Ishikawa (cell line): ENCODE data around the gene TRRAP.

Experiments used
- CEBPB ChIP-seq: IDR thresholded peaks from 2 replicates; pipeline ENCODE4 v1.6.1; 2012
- CREB1 ChIP-seq: IDR thresholded peaks from 2 replicates; pipeline ENCODE4 v1.6.1; 2012; ENCODE audit warnings: low read depth
- EGR1 ChIP-seq: IDR thresholded peaks from 2 replicates; pipeline ENCODE4 v1.6.1; 2012
- EP300 ChIP-seq: IDR thresholded peaks from 2 replicates; pipeline ENCODE4 v1.6.1; 2012; ENCODE audit warnings: borderline replicate concordance
- FOXM1 ChIP-seq: IDR thresholded peaks from 2 replicates; pipeline ENCODE4 v1.6.1; 2012; ENCODE audit warnings: low read depth, borderline replicate concordance
- NFIC ChIP-seq: IDR thresholded peaks from 2 replicates; pipeline ENCODE4 v1.6.1; 2012
- RAD21 ChIP-seq: IDR thresholded peaks from 2 replicates; pipeline ENCODE4 v1.6.1; 2012; ENCODE audit warnings: low read depth
- TAF1 ChIP-seq: IDR thresholded peaks from 2 replicates; pipeline ENCODE4 v1.6.1; 2012; ENCODE audit warnings: low read depth, mild to moderate bottlenecking
- TCF12 ChIP-seq: IDR thresholded peaks from 2 replicates; pipeline ENCODE4 v1.6.1; 2012; ENCODE audit warnings: low read depth
- TEAD4 ChIP-seq: IDR thresholded peaks from 2 replicates; pipeline ENCODE4 v1.6.1; 2012
- YY1 ChIP-seq: IDR thresholded peaks from 2 replicates; pipeline ENCODE4 v1.6.1; 2012; ENCODE audit warnings: low read depth
- ZBTB7A ChIP-seq: IDR thresholded peaks from 2 replicates; pipeline ENCODE4 v1.6.1; 2012; ENCODE audit warnings: low read depth
- TF ChIP-seq, protein P1 (sequence below): IDR thresholded peaks from 2 replicates; pipeline ENCODE4 v1.6.1; 2012; ENCODE audit warnings: low read depth, mild to moderate bottlenecking
- TF ChIP-seq, protein P2 (sequence below): IDR thresholded peaks from 2 replicates; pipeline ENCODE4 v1.6.1; 2012
- TF ChIP-seq, protein P3 (sequence below): IDR thresholded peaks from 2 replicates; pipeline ENCODE4 v1.6.1; 2012

Gene TRRAP

DNA sequence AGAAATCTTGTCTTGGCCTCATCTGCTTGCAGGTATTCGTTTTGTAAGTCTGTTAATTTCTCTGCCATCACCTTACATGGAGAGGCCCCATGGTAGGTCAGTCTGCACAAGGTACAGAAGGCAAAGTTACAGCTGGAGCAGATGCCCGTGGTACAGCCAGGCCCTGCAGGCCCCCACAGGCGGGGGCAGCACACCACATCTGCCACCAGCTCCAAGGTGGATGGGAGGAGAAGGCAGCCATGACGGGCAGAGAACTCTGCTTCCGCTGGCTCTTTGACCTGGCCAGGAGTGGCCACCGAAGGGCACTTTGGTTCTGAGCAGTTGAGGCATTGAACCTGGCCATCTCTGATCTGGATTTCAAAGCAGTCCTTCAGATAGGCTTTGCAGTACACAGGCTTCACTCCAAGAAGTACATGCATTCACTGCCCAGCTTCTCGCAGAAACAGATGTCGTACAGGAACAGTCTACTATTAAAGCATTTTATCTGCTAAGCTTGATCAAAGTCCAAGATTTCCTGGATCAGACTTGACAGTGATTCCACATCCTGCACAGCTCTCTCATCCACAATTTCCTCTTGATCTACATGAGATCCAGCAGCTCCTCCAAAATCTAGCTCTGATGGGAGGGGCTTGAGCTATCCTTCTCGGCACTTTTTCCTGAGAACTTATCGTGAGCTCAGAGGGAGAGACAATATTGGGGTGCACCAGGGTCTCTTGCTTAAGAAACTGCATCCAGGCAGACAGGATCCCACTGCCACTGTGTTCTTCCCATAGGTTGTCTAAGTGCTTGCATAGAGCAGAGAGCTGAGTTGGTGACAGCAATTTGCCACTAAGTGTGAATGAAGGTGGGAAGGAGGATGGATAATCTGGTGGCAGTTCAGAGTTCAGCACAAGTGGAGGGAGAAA lies 120.7 kb downstream of the TRRAP start:
- TF ChIP-seq TAF1: no peak
- TF ChIP-seq CREB1: no peak
- no peak for TF ChIP-seq NFIC
- TF ChIP-seq, protein P1, sequence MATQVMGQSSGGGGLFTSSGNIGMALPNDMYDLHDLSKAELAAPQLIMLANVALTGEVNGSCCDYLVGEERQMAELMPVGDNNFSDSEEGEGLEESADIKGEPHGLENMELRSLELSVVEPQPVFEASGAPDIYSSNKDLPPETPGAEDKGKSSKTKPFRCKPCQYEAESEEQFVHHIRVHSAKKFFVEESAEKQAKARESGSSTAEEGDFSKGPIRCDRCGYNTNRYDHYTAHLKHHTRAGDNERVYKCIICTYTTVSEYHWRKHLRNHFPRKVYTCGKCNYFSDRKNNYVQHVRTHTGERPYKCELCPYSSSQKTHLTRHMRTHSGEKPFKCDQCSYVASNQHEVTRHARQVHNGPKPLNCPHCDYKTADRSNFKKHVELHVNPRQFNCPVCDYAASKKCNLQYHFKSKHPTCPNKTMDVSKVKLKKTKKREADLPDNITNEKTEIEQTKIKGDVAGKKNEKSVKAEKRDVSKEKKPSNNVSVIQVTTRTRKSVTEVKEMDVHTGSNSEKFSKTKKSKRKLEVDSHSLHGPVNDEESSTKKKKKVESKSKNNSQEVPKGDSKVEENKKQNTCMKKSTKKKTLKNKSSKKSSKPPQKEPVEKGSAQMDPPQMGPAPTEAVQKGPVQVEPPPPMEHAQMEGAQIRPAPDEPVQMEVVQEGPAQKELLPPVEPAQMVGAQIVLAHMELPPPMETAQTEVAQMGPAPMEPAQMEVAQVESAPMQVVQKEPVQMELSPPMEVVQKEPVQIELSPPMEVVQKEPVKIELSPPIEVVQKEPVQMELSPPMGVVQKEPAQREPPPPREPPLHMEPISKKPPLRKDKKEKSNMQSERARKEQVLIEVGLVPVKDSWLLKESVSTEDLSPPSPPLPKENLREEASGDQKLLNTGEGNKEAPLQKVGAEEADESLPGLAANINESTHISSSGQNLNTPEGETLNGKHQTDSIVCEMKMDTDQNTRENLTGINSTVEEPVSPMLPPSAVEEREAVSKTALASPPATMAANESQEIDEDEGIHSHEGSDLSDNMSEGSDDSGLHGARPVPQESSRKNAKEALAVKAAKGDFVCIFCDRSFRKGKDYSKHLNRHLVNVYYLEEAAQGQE: no peak
- TF ChIP-seq RAD21: no peak
- TF ChIP-seq EP300: no peak
- TF ChIP-seq ZBTB7A: no peak

DNA sequence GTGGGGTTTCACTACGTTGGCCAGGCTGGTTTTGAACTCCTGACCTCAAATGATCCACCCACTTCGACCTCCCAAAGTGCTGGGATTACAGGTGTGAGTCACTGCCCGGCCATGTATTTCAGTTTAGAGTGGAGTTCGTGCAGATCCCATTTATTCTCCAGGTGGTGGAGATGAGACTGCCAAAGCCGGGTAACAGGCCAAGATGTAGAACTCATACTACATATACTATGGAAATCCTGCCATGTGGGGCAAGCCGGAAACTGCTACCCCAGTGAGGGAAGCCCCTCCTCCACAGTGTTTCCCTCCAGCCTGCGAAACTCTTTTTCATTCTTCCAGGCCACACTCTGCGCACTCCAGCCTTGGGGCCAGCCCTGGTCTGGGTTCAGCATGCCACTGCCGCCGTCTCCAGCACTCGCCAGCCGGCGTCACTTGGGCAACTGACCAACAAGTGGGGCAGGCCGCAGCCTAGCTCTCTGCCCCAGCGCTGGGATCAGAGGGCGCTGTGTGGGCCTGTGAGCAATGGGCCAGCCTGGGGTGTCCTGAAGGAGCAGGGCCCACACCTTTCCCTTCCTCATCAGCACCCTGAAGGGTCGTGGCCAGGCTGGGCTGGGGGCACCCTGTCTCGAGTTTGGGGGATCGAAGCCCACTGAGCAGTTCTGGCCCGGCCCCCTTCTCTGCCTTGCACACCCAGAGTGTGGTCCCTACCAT lies 122.0 kb downstream of the TRRAP start:
- no peak for TF ChIP-seq CEBPB
- no peak for TF ChIP-seq ZBTB7A
- TF ChIP-seq NFIC: no peak
- TF ChIP-seq TEAD4: no peak
- TF ChIP-seq RAD21: no peak
- no peak for TF ChIP-seq EGR1
- TF ChIP-seq, protein P2, sequence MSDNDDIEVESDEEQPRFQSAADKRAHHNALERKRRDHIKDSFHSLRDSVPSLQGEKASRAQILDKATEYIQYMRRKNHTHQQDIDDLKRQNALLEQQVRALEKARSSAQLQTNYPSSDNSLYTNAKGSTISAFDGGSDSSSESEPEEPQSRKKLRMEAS: no peak
- TF ChIP-seq CREB1: no peak
- no peak for TF ChIP-seq FOXM1
- no peak for TF ChIP-seq TCF12
- TF ChIP-seq EP300: no peak
- TF ChIP-seq YY1: no peak
- TF ChIP-seq, protein P3, sequence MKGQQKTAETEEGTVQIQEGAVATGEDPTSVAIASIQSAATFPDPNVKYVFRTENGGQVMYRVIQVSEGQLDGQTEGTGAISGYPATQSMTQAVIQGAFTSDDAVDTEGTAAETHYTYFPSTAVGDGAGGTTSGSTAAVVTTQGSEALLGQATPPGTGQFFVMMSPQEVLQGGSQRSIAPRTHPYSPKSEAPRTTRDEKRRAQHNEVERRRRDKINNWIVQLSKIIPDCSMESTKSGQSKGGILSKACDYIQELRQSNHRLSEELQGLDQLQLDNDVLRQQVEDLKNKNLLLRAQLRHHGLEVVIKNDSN: no peak

DNA sequence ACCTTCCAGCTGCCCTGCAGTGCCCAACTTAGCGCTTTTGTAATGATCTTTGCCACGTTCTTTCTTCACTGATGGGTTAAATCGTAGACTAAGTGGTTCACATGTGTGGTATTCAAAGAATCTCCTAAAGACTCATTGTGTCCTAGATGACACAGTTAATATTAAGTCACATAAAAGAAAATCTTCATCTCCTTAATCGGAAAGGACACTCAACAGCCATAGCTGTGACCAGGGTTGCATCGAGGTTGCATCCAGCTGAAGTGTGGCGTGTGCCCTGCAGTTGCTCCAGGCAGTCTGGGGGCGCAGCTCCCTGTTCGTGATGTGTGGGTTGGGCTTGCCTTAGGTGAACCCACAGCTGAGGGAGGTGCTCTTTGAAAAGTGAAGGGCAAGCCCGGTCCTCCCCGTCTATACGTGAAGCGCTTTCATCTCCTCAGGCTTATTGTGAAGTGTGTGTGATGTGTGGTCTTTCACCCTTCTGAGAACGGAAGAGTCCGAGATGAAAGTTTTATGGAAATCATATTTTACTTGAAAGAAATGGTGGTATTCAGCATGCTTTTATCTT lies 122.7 kb downstream of the TRRAP start:
- TF ChIP-seq, protein P2: no peak
- no peak for TF ChIP-seq ZBTB7A
- TF ChIP-seq, protein P1: no peak
- TF ChIP-seq EP300: no peak

DNA sequence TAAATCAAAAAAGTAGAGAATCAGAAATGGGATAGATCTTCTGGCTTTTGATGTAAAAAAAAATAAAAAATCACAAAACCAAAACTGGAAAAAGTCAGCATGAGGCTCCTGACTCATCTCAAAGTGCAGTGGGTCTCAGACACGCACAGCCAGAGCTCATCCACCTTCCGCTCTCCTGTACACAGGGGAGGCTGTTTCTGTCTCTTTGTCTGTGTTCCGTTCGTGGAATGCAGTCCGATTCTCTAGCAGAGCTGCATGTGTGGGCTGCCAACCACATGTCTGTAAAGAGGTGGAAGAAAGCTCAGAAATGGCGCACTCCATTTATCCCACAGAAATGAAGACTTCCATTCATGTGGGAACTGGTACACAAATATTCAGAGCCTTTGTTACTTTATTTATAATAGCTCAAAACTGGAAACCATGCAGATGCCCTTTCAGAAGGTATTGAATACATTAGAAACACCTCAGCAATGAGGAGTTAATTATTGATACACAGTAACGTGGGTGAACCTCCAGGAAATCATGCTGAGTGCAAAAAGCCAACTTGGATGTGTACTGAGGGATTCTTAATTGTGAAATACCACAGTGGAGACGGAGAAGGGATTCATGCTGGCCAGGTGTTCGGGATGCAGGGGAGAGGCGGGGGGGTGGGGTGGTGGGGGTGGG lies 123.3 kb downstream of the TRRAP start:
- TF ChIP-seq TCF12: no peak
- TF ChIP-seq YY1: no peak
- TF ChIP-seq, protein P1: no peak
- TF ChIP-seq CEBPB: no peak
